Cardiac muscle cell (in vitro differentiated cells and primary cell): ENCODE measurements around the gene VSIR. TPM values are rescaled to one million over a fixed set of nuclear protein-coding genes. Genes with fewer than 3 reads are reported as not detected.

Experiments used
- DNase-seq, 2 donors: peaks; one replicate each; pipeline versions ENCODE4 v3.0.0 to v3.0.0-alpha.2; 2010 to 2017; ENCODE audit warnings: low read depth in 1 of 2, low spot score in 1 of 2
- H3K27ac ChIP-seq: fragments of 200-600 bp; sonication (generic); 2 replicates; pipeline ENCODE4 v1.5.1; 2016
- H3K27me3 ChIP-seq: fragments of 200-600 bp; sonication (generic); 2 replicates; pipeline ENCODE4 v1.6.0; 2016; ENCODE audit warnings: control low read depth
- H3K36me3 ChIP-seq: fragments of 200-600 bp; sonication (generic); 2 replicates; pipeline ENCODE4 v1.5.1; 2016; ENCODE audit warnings: control low read depth
- H3K4me1 ChIP-seq: fragments of 200-600 bp; sonication (generic); 2 replicates; pipeline ENCODE4 v1.8.1; 2017; ENCODE audit warnings: low read depth, mild to moderate bottlenecking, mixed run types
- H3K4me3 ChIP-seq: fragments of 200-600 bp; sonication (generic); 2 replicates; pipeline ENCODE4 v1.5.1; 2016; ENCODE audit warnings: mild to moderate bottlenecking
- H3K9me3 ChIP-seq: fragments of 200-600 bp; sonication (generic); 2 replicates; pipeline ENCODE4 v1.5.1; 2017; ENCODE audit warnings: low read depth, mild to moderate bottlenecking, control low read depth
- CTCF ChIP-seq: IDR thresholded peaks from 2 replicates; pipeline ENCODE4 v1.5.1; 2012; ENCODE audit warnings: low read depth, mild to moderate bottlenecking, low read length
- polyA plus RNA-seq: library from polyadenylated mRNA; unstranded; fragments of >200 nt; fragmentation: Nextera tagmentation; extraction: Ambion mirVana; gene quantifications from 2 replicates; pipeline ENCODE4 v1.2.1, GENCODE V29; 2016
- total RNA-seq: library from RNA; depleted of rRNA; stranded (reverse); fragments of >200 nt; gene quantifications from 2 replicates; pipeline ENCODE4 v1.2.3, GENCODE V29; 2016

The VSIR gene
- total and polyA plus RNA-seq, 2 experiments from 2014 or later, result 1.7 to 1.8 TPM

DNA sequence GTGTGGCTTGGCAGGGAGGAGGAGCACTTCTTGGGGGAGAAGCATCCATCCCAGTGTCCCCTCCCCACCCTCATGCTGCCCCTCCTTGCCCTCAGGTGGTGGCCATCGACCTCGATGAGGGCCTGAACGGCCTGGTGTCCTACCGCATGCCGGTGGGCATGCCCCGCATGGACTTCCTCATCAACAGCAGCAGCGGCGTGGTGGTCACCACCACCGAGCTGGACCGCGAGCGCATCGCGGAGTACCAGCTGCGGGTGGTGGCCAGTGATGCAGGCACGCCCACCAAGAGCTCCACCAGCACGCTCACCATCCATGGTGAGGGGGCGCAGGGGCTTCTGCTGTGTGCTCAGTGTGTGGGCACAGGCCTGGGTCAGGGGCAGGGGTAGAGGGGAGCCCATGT is 68.5 kb downstream of the VSIR start:
- DNase-seq, result no peak
- no peak overlapping the region for H3K27ac ChIP-seq
- no peaks in the 10 kb centered on the region for H3K27me3 ChIP-seq
- no peak overlapping the region for H3K4me3 ChIP-seq
- no peak for TF ChIP-seq CTCF
- H3K4me1 ChIP-seq, result peaks cover 10% of the 10 kb centered on the region
- no peaks in the 10 kb centered on the region for H3K36me3 ChIP-seq
- H3K9me3 ChIP-seq, result no peaks in the 10 kb centered on the region

- no peak for TF ChIP-seq CTCF
- DNase-seq, result no peak
- H3K27me3 ChIP-seq, result no peaks in the 10 kb centered on the region
- H3K36me3 ChIP-seq, result no peaks in the 10 kb centered on the region
- H3K27ac ChIP-seq, result no peak overlapping the region
- H3K4me1 ChIP-seq, result peaks cover 10% of the 10 kb centered on the region
- H3K9me3 ChIP-seq, result no peaks in the 10 kb centered on the region
- no peak overlapping the region for H3K4me3 ChIP-seq
These were observed 69.7 kb downstream of the VSIR start for GRCh38 chr10:71703577-71703976.

DNA sequence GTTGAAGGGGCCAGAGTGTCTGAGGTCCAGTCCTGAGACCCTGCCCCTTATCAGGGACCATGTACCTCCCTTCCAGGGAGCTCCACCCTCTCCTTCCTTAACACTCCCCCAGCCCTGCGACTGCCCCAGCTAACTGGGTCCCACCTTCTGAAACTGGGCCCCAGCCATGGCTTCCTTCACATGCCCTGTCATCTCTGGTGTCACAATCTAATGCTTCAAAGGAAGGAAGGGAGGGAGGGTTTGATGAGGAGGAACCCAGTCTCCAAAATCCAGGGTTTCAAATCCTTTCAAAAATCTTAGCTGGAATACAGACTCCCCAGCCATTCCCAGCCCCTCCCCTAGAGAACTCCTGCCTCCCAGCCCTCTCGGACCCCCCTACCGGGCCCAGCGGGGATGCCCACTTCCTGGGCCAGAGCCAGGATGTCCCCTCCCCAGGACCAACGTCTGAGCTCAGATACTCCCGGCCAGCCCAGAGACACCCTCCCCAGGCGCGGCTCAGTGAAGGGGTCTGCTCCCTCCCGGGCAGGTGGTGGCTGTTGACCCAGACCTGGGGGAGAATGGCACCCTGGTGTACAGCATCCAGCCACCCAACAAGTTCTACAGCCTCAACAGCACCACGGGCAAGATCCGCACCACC is 71.7 kb downstream of the VSIR start:
- Histone ChIP-seq H3K27ac (no peak overlapping the region), H3K27me3 (no peaks in the 10 kb centered on the region), H3K4me3 (no peak overlapping the region), H3K4me1 (peaks cover 10% of the 10 kb centered on the region), H3K9me3 (no peaks in the 10 kb centered on the region), H3K36me3 (no peaks in the 10 kb centered on the region)
- no peak for DNase-seq
- no peak for TF ChIP-seq CTCF

- Histone ChIP-seq H3K4me1 (peaks cover 10% of the 10 kb centered on the region), H3K36me3 (no peaks in the 10 kb centered on the region), H3K4me3 (no peak overlapping the region), H3K9me3 (no peaks in the 10 kb centered on the region), H3K27me3 (no peaks in the 10 kb centered on the region), H3K27ac (no peak overlapping the region)
- peak in 1 of 2 donors; percentile 39 for DNase-seq
- no peak for TF ChIP-seq CTCF
These were observed 72.5 kb downstream of the VSIR start for GRCh38 chr10:71700731-71701368.

- Histone ChIP-seq H3K36me3 (no peaks in the 10 kb centered on the region), H3K27me3 (no peaks in the 10 kb centered on the region), H3K27ac (no peak overlapping the region), H3K4me3 (no peak overlapping the region), H3K4me1 (peaks cover 10% of the 10 kb centered on the region), H3K9me3 (no peaks in the 10 kb centered on the region)
- no peak for TF ChIP-seq CTCF
- DNase-seq, result no peak
These were observed 74.6 kb downstream of the VSIR start for GRCh38 chr10:71698737-71699136.
